GM18507 (cell line): ENCODE data around the gene CBFA2T3.

Source experiments
- DNase-seq: peaks from one replicate; pipeline ENCODE4 v3.0.0; 2011; ENCODE audit warnings: low read depth; ENCODE audit not compliant: insufficient read length; ENCODE audit errors: extremely low spot score
- FAIRE-seq: peaks from 2 replicates; lab custom pipeline; 2011; peaks lifted over from hg19 to GRCh38; lab: Jason Lieb, UNC

The CBFA2T3 gene

GRCh38 chr16:88839745-88840599 is 137.0 kb downstream of the CBFA2T3 start:
- DNase-seq (no peak), FAIRE-seq (no peak)

GRCh38 chr16:88839026-88839529 is 137.9 kb downstream of the CBFA2T3 start:
- FAIRE-seq (no peak), DNase-seq (no peak)

GRCh38 chr16:88838566-88838965 is 138.4 kb downstream of the CBFA2T3 start:
- DNase-seq (no peak), FAIRE-seq (no peak)

GRCh38 chr16:88837806-88838205 is 139.2 kb downstream of the CBFA2T3 start:
- no peak for FAIRE-seq
- no peak for DNase-seq

- FAIRE-seq: no peak
Observed at GRCh38 chr16:88836791-88837190, 140.2 kb downstream of the CBFA2T3 start.

GRCh38 chr16:88835818-88836217 is 141.2 kb downstream of the CBFA2T3 start:
- FAIRE-seq (no peak), DNase-seq (no peak)

More at GRCh38 chr16:88836791-88837190, 140.2 kb downstream of the CBFA2T3 start:
- no peak for DNase-seq

- no peak for FAIRE-seq
- DNase-seq: no peak
Observed at GRCh38 chr16:88835383-88835782, 141.6 kb downstream of the CBFA2T3 start.

GRCh38 chr16:88834670-88835069 is 142.3 kb downstream of the CBFA2T3 start:
- FAIRE-seq (no peak), DNase-seq (no peak)

- DNase-seq (no peak), FAIRE-seq (no peak)
Observed at GRCh38 chr16:88833086-88833485, 143.9 kb downstream of the CBFA2T3 start.

GRCh38 chr16:88831838-88832237 is 145.2 kb downstream of the CBFA2T3 start:
- DNase-seq (no peak), FAIRE-seq (no peak)

GRCh38 chr16:88830783-88831182 is 146.2 kb downstream of the CBFA2T3 start:
- DNase-seq (no peak), FAIRE-seq (no peak)

GRCh38 chr16:88830258-88830657 is 146.7 kb downstream of the CBFA2T3 start:
- FAIRE-seq: no peak
- DNase-seq: no peak

GRCh38 chr16:88828711-88829110 is 148.3 kb downstream of the CBFA2T3 start:
- DNase-seq (no peak), FAIRE-seq (no peak)

GRCh38 chr16:88827727-88828126 is 149.3 kb downstream of the CBFA2T3 start:
- FAIRE-seq (no peak), DNase-seq (no peak)

GRCh38 chr16:88826070-88826840 is 150.8 kb downstream of the CBFA2T3 start:
- FAIRE-seq: no peak
- DNase-seq: no peak

GRCh38 chr16:88825146-88825545 is 151.9 kb downstream of the CBFA2T3 start:
- DNase-seq (no peak), FAIRE-seq (no peak)
